ENCODE results near the gene USP35. TPM values are rescaled to one million over a fixed set of nuclear protein-coding genes. Genes with fewer than 3 reads are reported as not detected.

USP35 gene
- total RNA-seq, 4 donors from 2014 or later = 7.1 to 14.5 (median 10.6) TPM

DNA sequence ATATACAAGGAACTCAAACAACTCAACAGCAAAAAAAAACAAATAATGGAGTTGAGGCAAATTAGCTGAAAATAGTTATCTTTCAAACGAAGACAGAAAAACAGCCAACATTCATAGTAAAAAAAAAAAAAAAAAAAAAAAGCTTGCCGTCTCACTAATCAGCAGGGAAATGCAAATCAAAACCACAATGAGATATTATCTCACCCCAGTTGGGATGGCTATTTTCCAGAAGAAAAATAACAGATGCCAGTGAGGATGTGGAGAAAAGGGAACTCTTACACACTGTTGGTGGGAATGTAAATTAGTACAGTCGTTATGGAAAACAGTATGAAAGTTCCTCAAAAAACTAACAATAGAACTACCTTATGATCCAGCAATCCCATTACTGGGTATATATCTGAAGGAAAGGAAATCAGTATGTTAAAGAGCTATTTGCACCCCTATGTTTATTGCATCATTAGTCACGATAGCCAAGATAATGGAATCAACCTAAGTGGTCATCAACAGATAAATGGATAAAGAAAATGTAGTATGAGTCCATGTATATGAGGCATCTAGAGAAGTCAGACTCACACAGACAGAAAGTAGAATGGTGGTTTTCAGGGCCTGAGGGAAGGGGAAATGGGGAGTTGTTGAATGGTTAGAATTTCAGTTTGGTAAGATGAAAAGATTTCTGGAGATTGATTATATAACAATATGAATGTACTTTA lies 56.0 kb downstream of the USP35 start:
- Histone ChIP-seq H3K27me3 (no peaks in the 10 kb centered on the region), H3K27ac (no peak overlapping the region), H3K36me3 (peaks cover 4 to 38% of the 10 kb centered on the region in 2 donors), H3K4me1 (no peaks in the 10 kb centered on the region), H3K4me3 (no peak overlapping the region), H3K9me3 (peaks cover 0 to 7% (median 0%) of the 10 kb centered on the region in 3 donors)
- TF ChIP-seq POLR2A (IDR thresholded peaks at IDR 0.05) = no peak
- TF ChIP-seq, protein P1, sequence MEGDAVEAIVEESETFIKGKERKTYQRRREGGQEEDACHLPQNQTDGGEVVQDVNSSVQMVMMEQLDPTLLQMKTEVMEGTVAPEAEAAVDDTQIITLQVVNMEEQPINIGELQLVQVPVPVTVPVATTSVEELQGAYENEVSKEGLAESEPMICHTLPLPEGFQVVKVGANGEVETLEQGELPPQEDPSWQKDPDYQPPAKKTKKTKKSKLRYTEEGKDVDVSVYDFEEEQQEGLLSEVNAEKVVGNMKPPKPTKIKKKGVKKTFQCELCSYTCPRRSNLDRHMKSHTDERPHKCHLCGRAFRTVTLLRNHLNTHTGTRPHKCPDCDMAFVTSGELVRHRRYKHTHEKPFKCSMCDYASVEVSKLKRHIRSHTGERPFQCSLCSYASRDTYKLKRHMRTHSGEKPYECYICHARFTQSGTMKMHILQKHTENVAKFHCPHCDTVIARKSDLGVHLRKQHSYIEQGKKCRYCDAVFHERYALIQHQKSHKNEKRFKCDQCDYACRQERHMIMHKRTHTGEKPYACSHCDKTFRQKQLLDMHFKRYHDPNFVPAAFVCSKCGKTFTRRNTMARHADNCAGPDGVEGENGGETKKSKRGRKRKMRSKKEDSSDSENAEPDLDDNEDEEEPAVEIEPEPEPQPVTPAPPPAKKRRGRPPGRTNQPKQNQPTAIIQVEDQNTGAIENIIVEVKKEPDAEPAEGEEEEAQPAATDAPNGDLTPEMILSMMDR (IDR thresholded peaks at IDR 0.05) = no peak
- no peak for TF ChIP-seq EP300 (IDR thresholded peaks at IDR 0.05)
- TF ChIP-seq POLR2AphosphoS5 (IDR thresholded peaks at IDR 0.05) = no peak
- 51 to 52% methylated on average over 2 to 4 of the region's 4 CpGs for WGBS, 2 donors (ENCODE audit: low coverage in 1 of 2)
- ATAC-seq = no peak

DNA sequence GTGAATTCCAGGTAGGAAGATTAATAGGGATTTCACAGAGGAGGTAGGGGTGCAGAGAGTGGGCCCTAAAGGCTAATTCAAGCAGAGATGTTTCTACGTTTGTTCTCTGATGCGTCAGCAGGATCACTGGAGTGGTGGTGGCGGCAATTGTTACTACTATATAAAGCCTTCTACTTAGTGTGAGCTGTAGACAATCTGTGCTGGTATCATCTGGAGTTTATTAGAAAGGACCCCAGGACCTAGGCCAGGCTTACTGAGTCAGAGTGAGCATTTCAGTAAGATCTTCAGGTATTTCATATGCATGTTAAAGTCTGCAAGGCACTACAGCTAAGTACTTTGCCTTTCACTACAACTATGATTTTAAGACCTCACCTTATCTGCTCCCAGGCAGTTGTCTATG lies 59.5 kb downstream of the USP35 start:
- peaks cover 4 to 43% of the 10 kb centered on the region in 2 donors for H3K36me3 ChIP-seq
- no peak overlapping the region for H3K27ac ChIP-seq
- H3K27me3 ChIP-seq = no peaks in the 10 kb centered on the region
- no peak overlapping the region for H3K4me3 ChIP-seq
- peaks cover 6 to 20% (median 7%) of the 10 kb centered on the region in 3 donors for H3K4me1 ChIP-seq
- H3K9me3 ChIP-seq = no peaks in the 10 kb centered on the region
- ATAC-seq = no peak
- TF ChIP-seq EP300 (IDR thresholded peaks at IDR 0.05) = no peak
- TF ChIP-seq POLR2A (IDR thresholded peaks at IDR 0.05) = no peak
- TF ChIP-seq POLR2AphosphoS5 (IDR thresholded peaks at IDR 0.05) = no peak
- TF ChIP-seq, protein P1 (IDR thresholded peaks at IDR 0.05) = no peak
- WGBS, 2 donors (ENCODE audit: low coverage in 1 of 2) = 89 to 100% methylated on average over 3 of the region's 3 CpGs

DNA sequence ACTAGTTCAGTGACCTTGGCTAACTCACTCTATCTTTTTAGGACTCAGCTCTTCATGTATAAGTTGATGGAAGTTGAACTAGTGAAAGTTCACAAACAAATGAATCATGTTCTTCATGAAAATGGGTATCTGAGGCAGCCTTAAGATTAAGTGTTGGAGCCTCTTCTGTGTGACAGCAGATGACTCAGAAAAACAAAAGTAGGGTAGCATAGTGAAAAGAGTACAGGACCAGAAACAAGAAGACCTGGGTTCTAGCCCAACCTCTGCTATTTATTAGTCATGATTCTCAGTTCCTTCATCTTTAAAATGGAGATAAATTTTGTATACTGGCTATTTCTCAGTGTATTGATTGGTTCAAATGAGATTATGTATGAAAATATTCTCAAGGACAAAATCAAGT lies 60.2 kb downstream of the USP35 start:
- H3K27me3 ChIP-seq = no peaks in the 10 kb centered on the region
- peaks cover 4 to 43% of the 10 kb centered on the region in 2 donors for H3K36me3 ChIP-seq
- H3K27ac ChIP-seq = no peak overlapping the region
- no peak overlapping the region for H3K4me3 ChIP-seq
- TF ChIP-seq POLR2AphosphoS5 (IDR thresholded peaks at IDR 0.05) (no peak), EP300 (IDR thresholded peaks at IDR 0.05) (no peak), POLR2A (IDR thresholded peaks at IDR 0.05) (no peak)
- TF ChIP-seq, protein P1 (IDR thresholded peaks at IDR 0.05) = no peak
- no peaks in the 10 kb centered on the region for H3K9me3 ChIP-seq
- no peak for ATAC-seq
- peaks cover 6 to 20% (median 7%) of the 10 kb centered on the region in 3 donors for H3K4me1 ChIP-seq

DNA sequence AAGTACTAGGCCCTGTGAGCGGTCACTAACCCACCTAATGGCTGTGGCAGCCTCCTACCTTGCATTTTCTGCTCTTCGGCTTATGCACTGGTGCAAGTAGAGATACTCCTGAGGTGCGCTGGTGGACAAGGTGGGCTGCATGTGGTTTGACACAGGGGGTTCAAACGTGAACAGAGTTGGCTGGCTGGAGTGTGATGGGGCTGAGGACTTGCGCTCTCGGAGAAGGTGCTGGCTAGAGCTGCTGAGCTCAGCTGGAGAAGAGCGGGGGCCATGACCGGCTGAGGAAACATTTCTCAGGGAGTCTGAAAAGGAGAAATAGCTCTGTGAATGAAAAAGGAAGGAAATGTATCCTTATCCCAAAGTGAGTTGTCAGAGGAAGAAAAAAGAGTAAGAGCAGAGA lies 61.4 kb downstream of the USP35 start:
- H3K4me3 ChIP-seq = no peak overlapping the region
- no peaks in the 10 kb centered on the region for H3K27me3 ChIP-seq
- H3K9me3 ChIP-seq = no peaks in the 10 kb centered on the region
- WGBS, 2 donors (ENCODE audit: low coverage in 1 of 2) = 90 to 100% methylated on average over 1 to 7 of the region's 8 CpGs
- H3K27ac ChIP-seq = no peak overlapping the region
- no peak for ATAC-seq
- H3K36me3 ChIP-seq = peaks cover 4 to 43% of the 10 kb centered on the region in 2 donors
- H3K4me1 ChIP-seq = peaks cover 6 to 20% (median 7%) of the 10 kb centered on the region in 3 donors
- TF ChIP-seq POLR2A (IDR thresholded peaks at IDR 0.05) (no peak), EP300 (IDR thresholded peaks at IDR 0.05) (no peak), POLR2AphosphoS5 (IDR thresholded peaks at IDR 0.05) (no peak)
- TF ChIP-seq, protein P1 (IDR thresholded peaks at IDR 0.05) = no peak
